Adrenal gland (tissue), 5 donors: ENCODE results near the gene ATP9A.

ENCODE experiments used
- POLR2A ChIP-seq, 2 donors: fragments of 450-650 bp; IDR thresholded peaks; one replicate each; pipeline ENCODE4 v1.6.1; 2017; ENCODE audit warnings: antibody characterized with exemption in 2 of 2, mild to moderate bottlenecking in 2 of 2, moderate library complexity in 1 of 2
- TF ChIP-seq, protein P1 (sequence below), 6 experiments: fragments of 450-650 bp in 4 of 6; fragments of 200-600 bp in 2 of 6; sonication (generic) in 1 of 6; IDR thresholded peaks; 1 replicate in 5 of 6; 2 replicates in 1 of 6; pipeline versions ENCODE4 v1.5.1 to v1.8.0; 2016 to 2021; ENCODE audit warnings: antibody characterized with exemption in 6 of 6, mild to moderate bottlenecking in 2 of 6, moderate library complexity in 1 of 6
- donor health status: DM: no; HTN: no; CAD: no.

DNA sequence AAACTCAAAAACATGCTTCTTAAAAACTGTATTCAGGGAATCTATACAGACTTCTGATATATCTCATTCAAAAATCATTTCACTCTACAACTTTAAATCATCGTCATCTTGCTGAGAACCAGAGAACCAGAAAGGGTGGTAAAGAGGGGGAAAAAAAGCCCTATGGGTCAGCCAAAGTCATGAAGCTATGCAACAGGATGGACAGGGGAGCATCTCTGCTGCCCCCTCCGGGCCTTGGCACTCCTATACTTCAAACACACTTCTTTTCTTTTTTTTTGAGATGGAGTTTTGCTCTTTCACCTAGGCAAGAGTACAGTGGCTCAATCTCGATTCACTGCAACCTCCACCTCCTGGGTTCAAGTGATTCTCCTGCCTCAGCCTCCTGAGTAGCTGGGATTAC is 152.1 kb downstream of the ATP9A start:
- TF ChIP-seq, protein P1, sequence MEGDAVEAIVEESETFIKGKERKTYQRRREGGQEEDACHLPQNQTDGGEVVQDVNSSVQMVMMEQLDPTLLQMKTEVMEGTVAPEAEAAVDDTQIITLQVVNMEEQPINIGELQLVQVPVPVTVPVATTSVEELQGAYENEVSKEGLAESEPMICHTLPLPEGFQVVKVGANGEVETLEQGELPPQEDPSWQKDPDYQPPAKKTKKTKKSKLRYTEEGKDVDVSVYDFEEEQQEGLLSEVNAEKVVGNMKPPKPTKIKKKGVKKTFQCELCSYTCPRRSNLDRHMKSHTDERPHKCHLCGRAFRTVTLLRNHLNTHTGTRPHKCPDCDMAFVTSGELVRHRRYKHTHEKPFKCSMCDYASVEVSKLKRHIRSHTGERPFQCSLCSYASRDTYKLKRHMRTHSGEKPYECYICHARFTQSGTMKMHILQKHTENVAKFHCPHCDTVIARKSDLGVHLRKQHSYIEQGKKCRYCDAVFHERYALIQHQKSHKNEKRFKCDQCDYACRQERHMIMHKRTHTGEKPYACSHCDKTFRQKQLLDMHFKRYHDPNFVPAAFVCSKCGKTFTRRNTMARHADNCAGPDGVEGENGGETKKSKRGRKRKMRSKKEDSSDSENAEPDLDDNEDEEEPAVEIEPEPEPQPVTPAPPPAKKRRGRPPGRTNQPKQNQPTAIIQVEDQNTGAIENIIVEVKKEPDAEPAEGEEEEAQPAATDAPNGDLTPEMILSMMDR (IDR thresholded peaks at IDR 0.05) = no peak
- no peak for TF ChIP-seq POLR2A (IDR thresholded peaks at IDR 0.05)
